ENCODE data around the gene BCR. TPM values are rescaled to one million over a fixed set of nuclear protein-coding genes. Genes with fewer than 3 reads are reported as not detected.

Gene BCR
- total and polyA plus RNA-seq, 2 donors (not counting 1 experiment from before 2014, with no cell fraction given): 30.2 to 46.4 TPM

GRCh38 chr22:23294221-23294620, 113.9 kb downstream of the BCR start:
- Histone ChIP-seq H3K9me3 (ENCODE audit: control extremely low read depth in 1 of 3, control insufficient read depth in 2 of 3, insufficient read depth in 1 of 3, low read length in 2 of 3) (peaks cover 0 to 2% (median 0%) of the 10 kb centered on the region in 3 donors), H3K9ac (ENCODE audit: low read length) (no peak overlapping the region), H3K36me3 (replicated peaks in 1 of 2; ENCODE audit: control extremely low read depth in 1 of 2, control insufficient read depth in 1 of 2, extremely low read depth in 1 of 2, insufficient read depth in 2 of 2, low read length in 1 of 2) (peaks cover 0 to 52% of the 10 kb centered on the region in 2 experiments), H3K27ac (ENCODE audit: low read length in 2 of 2) (no peak overlapping the region), H3K4me2 (replicated peaks; ENCODE audit: low read depth, low read length, poor library complexity, severe bottlenecking) (no peak overlapping the region), H2AFZ (ENCODE audit: insufficient read depth, low read depth, low read length, poor library complexity, severe bottlenecking) (no peak overlapping the region), H3K27me3 (replicated peaks in 1 of 4; ENCODE audit: control extremely low read depth in 1 of 4, control insufficient read depth in 3 of 4, insufficient read depth in 4 of 4, low read length in 3 of 4) (no peaks in the 10 kb centered on the region), H3K4me3 (ENCODE audit: control extremely low read depth in 1 of 5, extremely low read depth in 1 of 5, insufficient read depth in 1 of 5, low read depth in 2 of 5, low read length in 4 of 5) (no peak overlapping the region), H4K20me1 (ENCODE audit: control insufficient read depth, insufficient read depth, low read length, poor library complexity, severe bottlenecking) (no peaks in the 10 kb centered on the region), H3K4me1 (ENCODE audit: control insufficient read depth in 2 of 2, insufficient read depth in 2 of 2, low read length in 2 of 2) (no peaks in the 10 kb centered on the region), H3K79me2 (ENCODE audit: control insufficient read depth, insufficient read depth, low read length) (no peaks in the 10 kb centered on the region)
- TF ChIP-seq EZH2 (IDR thresholded peaks at IDR 0.05; ENCODE audit: borderline replicate concordance, insufficient read depth, low read depth, low read length, poor library complexity, severe bottlenecking) (no peak), CTCF (IDR thresholded peaks at IDR 0.05) (no peak)
- CTCF ChIA-PET: interaction anchor here (0.6 kb wide), 1 partner anchor 120 kb away, joined by 4 read pairs; no protein-coding TSS in a partner anchor
- DNase-seq (no peak), ATAC-seq (ENCODE audit: low read depth) (no peak)
- Mint-ChIP-seq H3K9me3 (ENCODE audit: insufficient read depth) (no peaks in the 10 kb centered on the region), H3K4me1 (no peaks in the 10 kb centered on the region), H3K27ac (no peak overlapping the region), H3K27me3 (no peaks in the 10 kb centered on the region), H3K4me3 (no peak overlapping the region)
- POLR2A ChIA-PET: interaction anchor here (0.7 kb wide), 1 partner anchor 113 kb away, joined by 3 read pairs; no protein-coding TSS in a partner anchor
- intact Hi-C loops (cut with micrococcal nuclease): no loop called here
- 100% methylated on average over 8 of the region's 11 CpGs for WGBS (ENCODE audit: insufficient coverage)

- 96% methylated on average over 5 of the region's 6 CpGs for WGBS (ENCODE audit: insufficient coverage)
- Histone ChIP-seq H3K9me3 (ENCODE audit: control extremely low read depth in 1 of 3, control insufficient read depth in 2 of 3, insufficient read depth in 1 of 3, low read length in 2 of 3) (no peaks in the 10 kb centered on the region), H3K27me3 (replicated peaks in 1 of 4; ENCODE audit: control extremely low read depth in 1 of 4, control insufficient read depth in 3 of 4, insufficient read depth in 4 of 4, low read length in 3 of 4) (no peaks in the 10 kb centered on the region), H3K9ac (ENCODE audit: low read length) (no peak overlapping the region), H3K4me1 (ENCODE audit: control insufficient read depth in 2 of 2, insufficient read depth in 2 of 2, low read length in 2 of 2) (no peaks in the 10 kb centered on the region), H3K27ac (ENCODE audit: low read length in 2 of 2) (no peak overlapping the region), H3K4me3 (ENCODE audit: control extremely low read depth in 1 of 5, extremely low read depth in 1 of 5, insufficient read depth in 1 of 5, low read depth in 2 of 5, low read length in 4 of 5) (no peak overlapping the region), H3K4me2 (replicated peaks; ENCODE audit: low read depth, low read length, poor library complexity, severe bottlenecking) (no peak overlapping the region), H4K20me1 (ENCODE audit: control insufficient read depth, insufficient read depth, low read length, poor library complexity, severe bottlenecking) (no peaks in the 10 kb centered on the region), H3K79me2 (ENCODE audit: control insufficient read depth, insufficient read depth, low read length) (no peaks in the 10 kb centered on the region), H2AFZ (ENCODE audit: insufficient read depth, low read depth, low read length, poor library complexity, severe bottlenecking) (no peak overlapping the region), H3K36me3 (replicated peaks in 1 of 2; ENCODE audit: control extremely low read depth in 1 of 2, control insufficient read depth in 1 of 2, extremely low read depth in 1 of 2, insufficient read depth in 2 of 2, low read length in 1 of 2) (peaks cover 0 to 18% of the 10 kb centered on the region in 2 experiments)
- TF ChIP-seq CTCF (IDR thresholded peaks at IDR 0.05) (no peak), EZH2 (IDR thresholded peaks at IDR 0.05; ENCODE audit: borderline replicate concordance, insufficient read depth, low read depth, low read length, poor library complexity, severe bottlenecking) (no peak)
- no peaks in the 10 kb centered on the region for H3K27me3 Mint-ChIP-seq
- no peak for ATAC-seq (ENCODE audit: low read depth)
- H3K4me3 Mint-ChIP-seq: no peak overlapping the region
- intact Hi-C loops (cut with micrococcal nuclease): no loop called here
- no peak for DNase-seq
- no peaks in the 10 kb centered on the region for H3K9me3 Mint-ChIP-seq (ENCODE audit: insufficient read depth)
- POLR2A ChIA-PET: no interaction called here
- H3K4me1 Mint-ChIP-seq: no peaks in the 10 kb centered on the region
- CTCF ChIA-PET: no interaction called here
- H3K27ac Mint-ChIP-seq: no peak overlapping the region
Measured at GRCh38 chr22:23300476-23300875, 120.2 kb downstream of the BCR start.

Measured in B cell (primary cell).